ENCODE results near the gene NT5DC4.

Gene NT5DC4

GRCh38 chr2:112757265-112757664 lies 36.4 kb downstream of the NT5DC4 start:
- DNase-seq = no peak

DNA sequence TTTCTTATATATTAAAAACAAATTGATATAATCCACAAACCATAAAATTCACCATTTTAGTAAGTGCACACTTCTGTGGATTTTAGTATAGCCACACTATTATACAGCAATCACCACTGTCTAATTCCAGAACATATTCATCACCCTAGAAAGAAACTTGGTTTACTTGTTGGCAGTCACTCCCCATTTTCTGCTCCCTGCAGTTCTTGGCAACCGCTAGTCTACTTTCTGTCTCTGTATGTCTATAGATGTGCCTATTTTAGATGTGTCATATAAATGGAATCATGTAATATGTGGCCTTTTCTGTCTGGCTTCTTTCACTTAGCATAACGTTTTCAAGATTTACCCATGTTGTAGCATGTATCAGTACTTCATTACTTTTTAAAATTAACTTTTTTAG lies 37.9 kb downstream of the NT5DC4 start:
- DNase-seq = no peak

DNA sequence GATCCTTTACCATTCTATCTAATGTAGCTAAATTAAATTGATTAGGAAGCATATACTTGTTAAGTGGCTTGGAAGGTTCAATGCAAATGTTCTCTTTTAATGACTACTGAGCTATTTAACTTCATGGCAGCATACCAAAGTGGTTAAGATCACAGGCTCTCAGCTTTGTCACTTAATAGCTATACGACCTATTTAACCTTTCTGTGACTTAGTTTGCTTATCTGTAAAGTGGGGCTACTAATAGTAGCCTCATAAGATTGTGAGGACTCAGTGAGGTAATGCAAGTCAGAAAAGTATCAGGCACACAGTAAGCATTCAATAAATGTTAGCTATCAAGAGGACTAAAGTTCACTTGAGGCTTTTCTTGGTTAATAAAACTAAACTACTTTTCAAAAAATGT lies 39.3 kb downstream of the NT5DC4 start:
- no peak for DNase-seq

- DNase-seq = no peak
These were observed 41.5 kb downstream of the NT5DC4 start for GRCh38 chr2:112762276-112762675.

DNA sequence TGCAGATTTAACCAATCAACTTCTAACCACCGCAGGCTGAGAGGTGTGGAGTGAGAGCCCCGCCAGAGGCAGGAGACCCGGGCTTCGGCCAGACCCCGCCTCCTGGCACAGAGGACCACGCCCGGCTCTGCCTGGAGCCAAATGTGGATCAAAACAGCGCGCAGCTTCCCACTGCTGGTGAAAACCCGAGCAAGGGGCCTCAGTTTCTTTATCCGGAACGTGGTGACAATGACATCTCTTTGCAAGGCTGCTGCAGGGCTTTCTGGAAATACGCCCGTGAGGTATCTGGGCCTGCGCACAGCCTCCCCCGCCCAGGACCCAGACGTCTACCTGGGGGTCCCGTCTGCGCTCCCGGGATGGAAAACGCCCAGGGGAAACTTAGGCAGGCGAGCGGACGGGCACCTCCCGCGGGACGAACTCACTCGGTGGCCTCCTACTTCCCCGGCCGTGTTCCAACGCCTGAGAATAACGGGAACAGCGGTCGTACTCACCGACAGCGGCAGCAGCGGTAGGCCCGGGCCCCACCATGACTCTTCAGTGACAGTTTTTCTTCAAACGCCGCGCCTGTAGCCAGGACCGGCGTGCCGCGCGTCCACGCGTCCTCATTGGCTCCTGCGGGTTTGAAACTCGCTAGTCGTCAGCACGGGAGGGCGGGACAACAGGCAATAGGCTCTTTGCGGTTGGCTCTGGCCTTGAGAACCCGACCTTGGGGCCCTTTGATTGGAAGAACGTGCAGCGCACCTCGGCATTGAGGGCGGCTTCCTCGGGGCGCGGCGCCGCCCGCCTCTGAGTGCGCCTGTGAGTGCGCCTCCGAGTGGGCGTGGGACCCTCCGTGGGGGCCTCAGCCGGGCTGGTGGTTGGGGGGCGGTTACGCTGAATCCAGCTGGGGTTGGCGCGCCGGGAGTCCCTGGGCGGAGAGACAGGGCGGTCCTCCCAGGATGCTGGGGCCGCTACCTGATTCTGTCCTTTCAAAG lies 43.5 kb downstream of the NT5DC4 start, which contains the start of gene CKAP2L:
Gene CKAP2L, minus strand, starts transcription at position 539 of the 974 bp plus-strand sequence. Its CDS starts 11 bp downstream, at position 528.
- peak; percentile 96 for DNase-seq

DNA sequence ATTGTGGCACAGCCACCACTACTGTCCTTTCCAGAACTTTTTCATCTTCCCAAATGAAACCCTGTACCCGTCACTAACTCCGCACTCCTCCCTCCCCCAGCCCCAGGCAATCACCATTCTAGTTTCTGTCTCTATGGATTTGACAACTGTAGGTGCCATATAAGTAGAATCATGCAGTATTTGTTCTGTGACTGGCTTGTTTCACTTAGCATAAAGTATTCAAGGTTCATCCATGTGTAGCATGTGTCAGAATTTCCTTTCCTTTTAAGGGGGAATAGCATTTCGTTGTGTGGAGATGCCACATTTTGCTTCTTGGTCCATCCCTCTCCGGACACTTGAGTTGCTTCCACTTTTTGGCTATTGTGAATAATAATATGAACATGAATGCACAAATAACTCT lies 44.4 kb downstream of the NT5DC4 start:
- no peak for DNase-seq

DNA sequence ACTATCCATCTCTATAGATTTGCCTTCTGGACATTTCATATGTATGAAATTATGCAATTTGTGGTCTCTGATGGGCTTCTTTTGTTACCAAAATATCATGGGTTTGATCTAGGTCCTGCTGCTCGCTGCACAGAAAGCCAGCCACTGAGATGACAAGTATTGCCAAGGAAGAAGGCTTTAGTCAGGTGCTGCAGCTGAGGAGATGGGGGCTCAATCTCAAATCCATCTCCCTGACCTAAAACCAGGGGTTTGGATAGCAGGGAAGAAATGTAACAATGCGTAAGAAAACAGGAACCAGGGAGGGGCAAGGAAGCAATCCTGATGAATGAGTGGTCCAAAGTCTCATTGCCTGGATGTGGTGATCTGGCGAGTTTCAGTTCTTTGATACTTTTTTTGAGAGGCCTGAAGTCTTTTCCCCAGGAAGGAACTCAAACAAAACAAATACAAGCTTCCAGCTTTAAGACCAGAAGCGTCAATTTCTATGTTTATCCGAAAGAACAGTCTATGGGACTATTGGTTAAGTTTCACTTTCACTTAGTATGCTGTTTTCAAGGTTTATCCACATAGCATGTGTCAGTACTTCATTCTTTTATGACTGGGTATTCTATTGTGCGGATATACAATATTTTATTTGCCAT lies 47.0 kb downstream of the NT5DC4 start:
- DNase-seq = no peak

DNA sequence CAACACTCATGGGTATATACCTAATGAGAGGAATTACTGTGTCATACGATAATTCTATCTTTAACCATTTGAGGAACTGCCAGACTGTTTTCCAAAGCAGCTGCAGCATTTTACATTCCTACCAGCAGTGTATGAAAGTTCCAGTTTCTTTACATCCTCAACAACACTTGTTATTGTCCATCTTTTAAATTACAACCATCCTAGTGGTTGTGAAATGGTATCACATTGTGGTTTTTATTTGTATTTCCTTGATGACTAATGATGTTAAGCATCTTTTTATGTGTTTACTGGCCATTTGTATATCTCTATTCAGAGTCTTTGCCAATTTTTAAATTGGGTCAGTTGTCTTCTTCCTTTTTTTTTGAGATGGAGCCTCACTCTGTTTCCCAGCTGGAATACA lies 47.6 kb downstream of the NT5DC4 start:
- DNase-seq = no peak

DNA sequence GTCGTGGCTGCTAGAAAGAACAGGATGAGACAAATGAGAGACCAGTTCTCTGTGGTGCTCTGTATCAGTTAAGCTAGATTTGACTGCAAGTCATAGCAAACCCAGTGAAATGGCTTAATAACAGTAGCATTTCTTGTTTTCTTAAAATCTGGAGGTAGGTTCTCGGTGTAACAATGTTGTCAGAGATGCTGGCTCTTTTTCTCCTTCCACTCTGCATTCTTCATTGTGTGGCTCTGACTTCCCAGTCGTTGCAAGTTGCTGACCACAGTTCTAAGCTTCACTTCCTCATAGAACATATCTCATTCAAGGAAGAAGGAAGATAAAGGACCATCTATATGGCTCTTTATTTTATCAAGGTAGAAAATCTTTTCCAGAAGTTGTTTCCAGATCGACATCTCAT lies 51.5 kb downstream of the NT5DC4 start:
- DNase-seq = no peak

- no peak for DNase-seq
These were observed 52.2 kb downstream of the NT5DC4 start for GRCh38 chr2:112772911-112773475.

- no peak for DNase-seq
These were observed 52.7 kb downstream of the NT5DC4 start for GRCh38 chr2:112773556-112773955.

DNA sequence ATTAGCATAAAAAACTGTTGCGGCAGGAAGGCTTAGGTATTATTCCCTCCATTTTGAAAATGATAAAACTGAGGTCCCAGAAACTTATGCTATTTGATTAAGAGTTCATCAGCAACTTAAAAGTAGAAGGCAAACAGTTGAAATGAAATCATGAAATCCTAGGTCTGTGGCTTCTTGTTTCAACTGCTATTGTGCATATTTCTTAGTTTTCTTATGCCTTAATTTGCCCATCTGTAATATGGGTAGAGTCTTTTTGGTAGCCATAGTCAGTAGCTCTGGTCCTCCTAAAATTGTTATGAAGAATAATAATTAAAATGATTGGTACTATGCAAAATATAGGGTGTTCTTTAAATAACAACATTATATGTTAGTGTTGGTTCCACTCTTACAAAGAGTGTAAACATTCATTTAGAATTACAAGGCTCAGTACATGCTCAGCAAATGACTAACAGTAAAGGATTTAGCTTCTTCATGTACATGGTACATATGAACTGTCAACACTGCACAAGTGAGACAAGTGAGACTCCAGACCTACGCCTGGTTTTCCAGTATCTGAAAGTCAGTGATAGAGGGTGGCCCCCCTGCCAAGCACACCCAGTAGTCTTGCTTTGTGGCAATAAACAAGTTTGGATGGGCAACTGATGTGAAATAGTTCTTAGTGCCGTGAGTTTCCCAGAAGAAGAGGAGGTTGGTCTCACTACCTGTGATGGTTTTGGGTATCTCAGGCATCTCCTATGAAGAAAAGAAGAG lies 53.9 kb downstream of the NT5DC4 start:
- no peak for DNase-seq

DNA sequence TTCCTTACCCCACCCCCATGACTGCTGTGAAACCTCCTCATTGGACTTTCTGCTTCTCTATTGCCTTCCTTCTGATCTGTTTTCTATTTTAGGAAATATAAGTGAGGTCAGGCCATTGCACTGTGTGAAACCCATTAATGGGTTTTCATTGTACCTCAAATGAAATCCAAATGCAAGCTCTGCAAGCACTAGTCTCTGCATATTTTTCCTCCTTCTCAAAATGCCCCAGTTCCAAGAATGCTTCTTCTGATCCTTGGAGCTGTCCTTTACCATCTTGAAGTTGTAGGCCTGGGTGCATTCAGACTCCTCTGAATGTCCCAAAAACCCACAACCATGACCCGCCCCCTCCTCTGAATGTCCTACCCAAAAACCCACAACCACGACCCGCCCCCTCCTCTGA lies 55.3 kb downstream of the NT5DC4 start:
- no peak for DNase-seq

GRCh38 chr2:112777036-112777435 lies 56.2 kb downstream of the NT5DC4 start:
- no peak for DNase-seq

DNA sequence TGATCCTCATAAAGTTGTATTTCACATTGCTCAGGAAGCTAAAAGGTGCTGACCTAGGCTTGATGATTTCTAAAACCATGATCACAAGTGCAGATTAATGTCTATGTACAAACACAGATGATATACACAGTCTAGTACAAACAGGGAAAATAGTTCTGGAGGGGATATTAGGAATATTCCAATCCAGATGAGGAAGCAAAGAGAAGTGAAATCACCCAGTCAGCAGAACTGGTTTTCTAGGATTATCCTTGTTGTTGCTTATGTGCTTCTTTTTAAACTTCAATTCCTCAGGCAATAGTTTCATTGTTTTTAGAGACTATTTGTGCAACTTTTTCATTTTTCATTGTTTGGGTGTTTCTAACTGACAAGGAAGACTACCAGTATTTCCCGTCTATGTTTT lies 58.8 kb downstream of the NT5DC4 start:
- DNase-seq = no peak

DNA sequence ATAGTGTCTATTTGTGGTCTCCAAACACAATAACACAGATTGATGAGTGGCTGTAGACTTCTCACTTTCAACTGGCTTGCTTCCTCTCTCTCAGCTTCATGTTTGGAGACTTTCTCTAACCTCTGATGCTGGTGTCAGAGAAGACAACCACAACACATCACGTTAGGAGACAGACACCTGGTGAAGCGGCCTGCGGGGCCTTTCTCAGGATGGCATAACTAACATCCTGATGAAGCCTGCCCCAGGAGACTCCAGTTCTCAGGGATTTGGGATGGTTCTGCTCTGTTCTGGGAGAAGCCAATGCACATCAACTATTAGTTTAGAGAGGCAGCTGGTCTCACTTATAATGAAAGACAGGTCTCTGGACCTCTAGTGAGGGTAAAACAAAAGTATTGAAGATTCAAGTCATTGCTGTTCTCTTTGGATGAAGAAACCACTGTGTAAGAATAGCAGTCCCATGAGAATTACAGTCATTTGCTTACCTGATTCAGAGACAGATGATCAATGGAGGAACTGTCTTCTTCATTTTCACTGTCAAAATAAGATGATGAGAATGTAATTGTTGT lies 61.5 kb downstream of the NT5DC4 start:
- no peak for DNase-seq

DNA sequence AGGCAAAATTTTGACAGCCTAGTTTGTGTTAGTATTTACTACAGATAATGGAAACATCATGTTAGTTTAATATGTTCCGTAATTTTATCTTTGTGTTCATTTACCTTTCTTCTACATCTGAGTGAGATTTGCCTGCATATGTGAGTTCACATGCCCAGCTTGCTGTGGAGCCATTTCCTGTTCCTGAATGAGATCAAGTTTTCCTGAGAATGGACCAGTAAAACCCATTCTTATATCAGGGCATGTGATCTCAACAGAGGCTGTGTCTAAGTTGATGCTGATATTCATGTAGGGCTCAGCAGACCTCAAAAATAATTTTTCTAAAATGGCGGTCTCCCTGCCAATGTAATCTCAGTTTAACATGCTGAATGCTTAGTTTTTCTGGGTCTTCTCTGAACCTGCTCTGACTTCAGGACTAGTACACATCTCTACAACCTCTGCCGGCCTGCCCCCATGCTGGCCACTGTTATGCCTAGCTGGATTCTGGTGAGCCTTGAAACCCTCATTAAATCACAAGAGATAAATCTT lies 62.4 kb downstream of the NT5DC4 start:
- DNase-seq = no peak

DNA sequence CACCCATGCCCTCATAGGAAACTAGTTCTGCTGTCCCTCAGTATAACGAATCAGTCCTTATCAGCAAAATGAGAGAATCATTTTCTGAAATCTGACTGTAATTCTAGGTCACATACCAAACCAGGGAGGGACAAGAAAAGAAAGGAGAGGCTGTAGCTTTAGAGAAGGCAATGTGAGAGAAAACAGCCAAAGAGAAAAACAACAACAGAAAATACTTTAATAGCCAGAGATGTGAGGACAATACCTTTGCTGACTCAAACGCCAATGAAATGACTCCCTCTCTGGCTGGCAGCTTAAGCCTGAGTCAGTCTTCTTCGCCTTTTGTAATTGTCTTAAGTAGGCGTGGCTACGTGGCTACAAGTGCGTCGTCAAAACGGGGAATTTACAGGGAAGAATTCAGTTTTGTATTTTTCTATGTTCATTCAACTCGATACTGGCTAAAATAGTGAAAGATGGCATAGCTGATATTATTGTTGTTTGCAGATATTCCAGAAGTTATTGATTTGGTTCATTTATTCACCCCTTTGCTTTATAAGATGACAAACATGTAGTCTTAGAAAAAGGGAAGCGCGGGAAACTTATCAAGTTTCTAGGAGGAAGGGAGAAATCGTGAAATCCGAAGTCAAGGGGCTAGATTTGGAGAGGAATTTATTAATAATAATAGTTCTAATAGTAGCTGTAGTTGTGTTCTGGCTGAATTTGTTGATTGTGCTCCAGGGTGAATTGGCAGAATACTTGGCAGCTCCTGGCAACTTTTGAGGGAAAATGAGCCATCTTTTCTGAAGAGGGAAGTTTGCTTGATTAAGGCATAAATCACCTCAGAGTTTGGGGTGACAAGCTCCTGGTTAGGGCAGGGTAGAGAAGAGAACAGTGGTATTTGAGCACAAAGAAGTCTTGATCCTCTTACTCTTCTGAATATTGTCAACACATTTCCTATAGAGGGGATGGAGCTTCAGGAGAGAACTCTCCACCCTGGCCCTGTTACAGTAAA lies 63.7 kb downstream of the NT5DC4 start, which contains the start of gene IL1A:
Gene IL1A, minus strand, starts transcription at position 295 of the 991 bp plus-strand sequence. CDS start 723 bp downstream, outside the sequence.
- no peak for DNase-seq

DNA sequence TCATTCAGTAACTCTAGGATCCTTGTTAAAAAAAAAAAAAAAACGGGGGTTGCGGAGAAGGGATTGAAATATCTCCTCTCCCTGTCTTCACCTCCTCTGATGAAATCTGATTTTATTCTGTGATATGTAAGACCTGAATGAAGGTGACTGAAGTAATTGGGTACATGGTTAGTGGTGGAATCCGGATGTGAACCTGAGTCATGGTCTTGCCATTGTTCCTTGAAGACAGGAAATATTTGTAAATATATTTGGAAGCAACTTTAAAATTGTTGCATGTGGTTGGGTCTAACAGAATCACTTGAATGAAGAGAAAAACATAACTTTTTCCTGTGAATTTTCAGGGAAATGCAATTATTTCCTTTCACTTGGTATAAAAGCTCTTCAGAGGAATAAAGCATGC lies 66.5 kb downstream of the NT5DC4 start:
- DNase-seq = no peak

GRCh38 chr2:112787729-112788393 lies 67.0 kb downstream of the NT5DC4 start:
- no peak for DNase-seq
